HG03175 (cell line): ENCODE measurements around the gene SLC23A3.
A peak's percentile ranks its signal among the peaks of the same experiment; 100 is the strongest.

Experiments used
- ATAC-seq: cut with Tn5 transposase; IDR thresholded peaks from one replicate; pipeline ENCODE4 v1.9.1; 2021; ENCODE audit warnings: mild to moderate bottlenecking, moderate library complexity; ENCODE audit not compliant: unreplicated experiment

Gene SLC23A3, protein sequence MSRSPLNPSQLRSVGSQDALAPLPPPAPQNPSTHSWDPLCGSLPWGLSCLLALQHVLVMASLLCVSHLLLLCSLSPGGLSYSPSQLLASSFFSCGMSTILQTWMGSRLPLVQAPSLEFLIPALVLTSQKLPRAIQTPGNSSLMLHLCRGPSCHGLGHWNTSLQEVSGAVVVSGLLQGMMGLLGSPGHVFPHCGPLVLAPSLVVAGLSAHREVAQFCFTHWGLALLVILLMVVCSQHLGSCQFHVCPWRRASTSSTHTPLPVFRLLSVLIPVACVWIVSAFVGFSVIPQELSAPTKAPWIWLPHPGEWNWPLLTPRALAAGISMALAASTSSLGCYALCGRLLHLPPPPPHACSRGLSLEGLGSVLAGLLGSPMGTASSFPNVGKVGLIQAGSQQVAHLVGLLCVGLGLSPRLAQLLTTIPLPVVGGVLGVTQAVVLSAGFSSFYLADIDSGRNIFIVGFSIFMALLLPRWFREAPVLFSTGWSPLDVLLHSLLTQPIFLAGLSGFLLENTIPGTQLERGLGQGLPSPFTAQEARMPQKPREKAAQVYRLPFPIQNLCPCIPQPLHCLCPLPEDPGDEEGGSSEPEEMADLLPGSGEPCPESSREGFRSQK

DNA sequence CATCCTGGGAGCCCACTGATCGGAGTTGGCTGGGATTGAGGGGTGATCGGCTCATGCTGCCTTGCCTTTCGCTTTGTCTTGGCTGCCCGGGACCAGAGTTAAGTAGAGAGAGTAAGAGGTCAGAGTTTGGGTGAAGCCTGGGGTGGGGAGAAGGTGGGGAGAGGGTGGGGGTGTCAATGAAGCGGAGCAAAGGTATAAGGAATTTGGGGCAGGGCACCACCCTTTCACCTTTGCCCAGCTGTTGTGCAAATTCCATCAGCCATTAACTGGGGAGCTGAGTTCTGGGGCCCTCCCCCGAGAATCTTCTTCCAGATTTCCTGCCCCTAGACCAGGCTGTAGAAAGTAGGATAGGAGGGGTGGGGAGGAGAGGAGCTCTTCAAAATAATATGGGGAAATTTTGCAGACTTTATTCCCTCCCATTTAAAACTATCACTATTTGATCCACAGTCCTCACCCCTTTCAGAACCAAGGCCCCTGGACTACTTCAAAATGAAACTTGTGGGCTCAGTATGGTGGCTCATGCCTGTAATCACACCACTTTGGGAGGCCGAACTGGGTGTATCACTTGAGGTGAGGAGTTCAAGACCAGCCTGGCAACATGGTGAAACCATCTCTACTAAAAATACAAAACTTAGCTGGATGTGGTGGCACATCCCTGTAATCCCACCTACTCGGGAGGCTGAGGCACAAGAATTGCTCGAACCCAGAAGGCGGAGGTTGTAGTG, at the start of gene SLC23A3:
Gene SLC23A3 (minus strand): TSS at position 100 of the 725 bp plus-strand sequence. CDS start 45 bp downstream, at position 55.
- ATAC-seq: no peak

DNA sequence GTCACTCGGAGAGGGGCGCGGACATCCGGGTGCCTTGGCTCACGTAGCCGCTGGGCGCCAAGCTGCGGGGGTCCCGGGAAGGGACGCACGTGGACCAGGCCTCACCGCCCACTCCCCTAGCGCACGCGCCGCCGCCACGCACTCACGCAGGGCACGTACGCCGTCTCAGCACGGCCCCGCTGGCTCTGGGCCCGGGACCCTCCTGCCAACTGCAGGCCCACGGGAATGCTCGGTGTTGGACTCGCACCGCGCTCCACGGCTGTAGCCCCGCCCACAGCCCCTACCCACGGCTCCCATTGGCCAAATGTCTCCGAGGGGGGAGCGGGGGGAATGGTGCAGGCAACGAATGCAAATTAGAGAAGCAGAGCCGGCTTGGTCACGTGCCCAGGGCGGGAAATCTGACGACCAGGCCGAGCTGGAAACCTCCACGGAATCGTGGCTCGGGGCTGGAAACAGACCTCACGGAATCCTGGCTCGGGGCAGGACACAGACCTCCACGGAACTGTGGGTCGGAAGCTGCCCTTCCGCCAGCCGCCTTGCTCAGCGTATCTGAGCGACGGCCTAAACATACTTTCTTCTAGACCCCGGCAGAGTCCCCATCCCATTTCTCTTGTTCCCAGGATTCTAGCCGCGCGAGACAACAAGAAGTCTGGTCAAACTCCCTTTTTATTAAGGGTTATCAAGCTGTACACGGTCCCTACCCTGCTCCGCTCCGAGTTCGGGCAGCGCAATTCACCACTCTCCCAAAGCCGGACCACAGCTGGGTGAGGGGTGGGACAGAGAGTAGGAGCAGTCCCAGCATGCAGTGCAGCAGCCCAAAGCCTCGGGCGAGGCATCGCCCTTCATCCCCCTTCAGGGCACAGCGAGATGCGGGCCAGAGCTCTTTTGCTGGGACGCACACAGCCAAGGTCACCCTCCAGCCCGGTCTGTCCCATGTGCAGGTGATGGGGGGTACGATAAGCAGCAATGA, 49.2 kb upstream of the SLC23A3 start, which contains the start of gene ABCB6:
Gene ABCB6 (minus strand): TSS at position 227 of the 970 bp plus-strand sequence. CDS start 285 bp downstream, outside the sequence.
- peak; percentile 85 for ATAC-seq

DNA sequence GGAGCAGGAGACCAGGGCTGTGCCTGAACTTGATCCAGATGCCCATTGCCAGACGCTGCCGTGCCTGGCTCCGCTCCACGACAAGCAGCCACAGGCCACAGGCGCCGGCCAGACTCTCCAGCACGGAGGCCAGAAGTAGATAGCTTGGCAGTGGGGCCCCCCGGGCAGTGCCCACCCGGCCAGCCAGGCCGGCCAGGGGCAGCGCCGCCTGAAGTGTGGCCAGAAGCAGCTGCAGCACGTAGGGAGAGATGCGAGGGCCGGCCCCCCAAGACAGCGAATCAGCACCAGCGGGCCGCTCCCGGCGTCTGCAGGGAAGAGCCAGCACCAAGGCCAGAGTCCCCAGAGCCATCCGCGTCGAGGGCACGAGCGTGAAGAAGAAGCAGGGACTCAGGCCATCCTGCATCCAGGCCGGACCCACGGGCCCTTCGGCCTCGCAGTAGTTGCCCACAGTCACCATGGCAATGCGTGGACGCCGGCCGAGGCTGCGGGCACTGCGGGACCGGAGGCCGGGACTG, 48.4 kb upstream of the SLC23A3 start:
- peak; percentile 32 for ATAC-seq

DNA sequence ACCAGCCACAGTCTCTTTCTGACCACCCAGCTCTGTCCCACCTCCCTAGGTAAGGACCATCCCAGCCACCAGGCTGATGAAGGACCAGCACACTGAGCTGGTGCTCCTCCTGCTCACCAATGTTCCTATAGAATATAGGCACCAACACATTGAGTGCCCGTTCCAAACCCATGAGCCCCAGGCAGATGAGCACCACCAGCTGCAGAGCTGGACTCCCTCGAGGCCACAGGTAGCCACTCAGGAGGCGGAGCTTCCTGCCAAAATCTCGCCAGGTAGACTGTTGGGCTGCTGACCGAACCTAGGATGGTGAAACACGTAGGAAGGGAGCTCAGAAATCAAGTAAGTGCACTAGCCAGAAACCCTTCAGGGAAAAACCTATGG, 46.7 kb upstream of the SLC23A3 start:
- ATAC-seq: no peak

DNA sequence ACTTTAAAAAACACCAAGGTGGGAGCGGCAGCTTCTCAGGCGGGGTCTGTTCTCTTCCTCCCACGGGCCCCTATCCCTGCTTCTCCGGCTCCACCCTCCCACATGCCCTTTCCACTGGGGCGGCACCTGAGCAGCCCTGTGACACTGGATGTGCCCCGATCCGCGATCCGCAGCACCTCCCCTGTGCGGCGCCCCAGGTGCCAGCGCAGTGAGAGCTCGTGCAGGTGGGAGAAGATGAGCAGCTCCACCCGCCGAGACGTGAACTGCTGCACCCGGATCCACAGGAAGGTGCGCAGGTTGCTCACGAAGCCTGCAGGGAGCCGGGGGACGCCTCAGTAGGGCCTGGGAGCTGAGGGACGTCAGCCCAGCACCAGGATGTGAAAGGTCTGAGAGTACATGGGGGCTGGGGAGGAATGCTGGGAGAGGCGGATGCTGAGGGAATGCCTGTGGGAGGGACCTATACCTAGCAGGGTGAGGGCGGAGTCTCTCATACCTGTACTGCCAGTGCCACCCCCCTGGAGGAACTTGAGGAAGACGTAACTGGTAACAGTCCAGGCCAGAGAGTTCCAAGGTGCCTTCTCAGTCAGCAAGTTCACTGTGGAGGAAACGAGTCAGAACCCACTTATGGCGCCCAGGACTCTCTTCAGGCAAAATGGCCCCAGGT, 46.2 kb upstream of the SLC23A3 start:
- no peak for ATAC-seq

DNA sequence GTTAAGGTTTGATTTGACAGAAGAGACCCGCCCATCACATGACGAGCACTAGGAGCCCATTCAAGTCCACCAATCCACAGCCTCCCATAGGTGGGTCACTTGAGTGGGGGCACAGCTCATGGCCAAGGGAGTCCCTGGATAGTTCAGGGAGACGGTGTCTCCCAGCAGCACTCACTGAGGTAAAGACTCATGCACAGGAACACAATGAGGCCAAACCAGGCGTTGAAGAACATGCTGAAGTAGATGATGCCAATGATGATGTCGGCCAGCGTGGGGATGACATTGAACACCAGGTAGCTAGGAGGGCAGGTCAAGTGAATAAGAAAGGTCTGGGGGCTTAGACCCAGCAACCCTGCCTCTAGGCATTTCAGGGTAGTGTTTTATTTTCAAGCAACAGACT, 45.0 kb upstream of the SLC23A3 start:
- ATAC-seq: no peak

DNA sequence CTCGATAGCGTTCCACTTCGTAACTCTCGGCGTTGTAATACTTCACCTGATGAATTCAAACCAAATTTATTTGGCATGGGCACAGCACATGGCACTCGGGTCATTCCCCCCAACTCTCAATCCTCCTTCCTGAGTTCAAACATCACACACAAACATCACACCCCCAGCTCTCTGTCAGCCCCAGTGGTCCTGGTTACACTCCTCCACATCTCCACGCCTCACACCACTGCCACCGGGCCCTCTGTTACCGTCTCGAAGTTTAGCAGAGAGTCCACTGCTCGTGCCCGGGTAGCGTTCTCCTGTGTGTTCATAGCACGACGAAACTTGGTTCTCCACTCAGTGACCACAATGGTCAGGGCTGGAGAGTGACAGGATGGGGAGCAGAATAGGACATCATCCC, 44.3 kb upstream of the SLC23A3 start:
- ATAC-seq: no peak

DNA sequence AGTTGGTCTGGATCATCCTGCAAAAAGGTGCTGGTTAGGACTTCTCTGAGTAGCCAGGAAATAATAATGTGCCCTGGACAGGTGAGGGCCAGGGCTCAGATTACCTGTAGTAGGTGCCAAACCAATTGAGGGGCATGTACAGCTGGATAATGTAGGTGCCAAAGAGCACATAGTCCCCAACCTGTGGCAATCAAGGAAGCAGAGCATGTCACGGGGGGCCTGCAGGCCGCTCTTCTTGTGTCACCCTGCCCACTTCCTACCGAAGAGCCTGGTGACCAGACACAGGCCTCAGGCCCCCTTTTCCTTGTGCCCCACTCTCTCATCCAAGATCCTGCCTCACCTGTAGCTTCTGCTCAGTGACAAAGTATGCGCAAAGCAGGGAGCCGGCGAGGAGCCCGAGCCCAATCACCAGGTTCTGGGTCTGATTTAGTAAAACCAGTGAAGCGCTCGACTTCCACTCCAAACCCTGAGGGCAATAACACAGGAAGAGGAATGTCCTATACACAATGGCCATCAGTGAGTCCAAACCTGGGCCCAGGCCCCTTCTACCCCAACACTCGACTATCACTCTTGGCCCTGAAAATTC, 43.8 kb upstream of the SLC23A3 start:
- ATAC-seq: no peak

DNA sequence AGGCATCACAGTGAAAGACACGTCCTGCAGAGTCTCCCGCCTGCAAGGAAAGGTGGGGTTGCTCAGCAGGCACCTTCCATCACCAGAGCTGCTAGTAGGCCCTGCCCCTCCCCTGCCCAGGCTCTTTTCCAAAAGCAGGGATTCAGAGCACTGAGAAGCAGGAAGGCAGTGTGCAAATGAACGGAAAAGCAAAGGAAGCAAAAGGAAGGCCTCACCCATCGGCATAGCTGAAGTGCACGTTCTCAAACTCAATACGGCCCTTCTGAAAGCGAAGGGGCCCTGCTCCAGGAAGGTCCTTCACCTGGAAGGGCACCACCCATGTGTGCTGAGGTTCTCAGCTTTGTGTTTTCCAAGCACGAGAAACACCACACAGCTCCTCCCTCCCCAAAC, 43.2 kb upstream of the SLC23A3 start:
- no peak for ATAC-seq

DNA sequence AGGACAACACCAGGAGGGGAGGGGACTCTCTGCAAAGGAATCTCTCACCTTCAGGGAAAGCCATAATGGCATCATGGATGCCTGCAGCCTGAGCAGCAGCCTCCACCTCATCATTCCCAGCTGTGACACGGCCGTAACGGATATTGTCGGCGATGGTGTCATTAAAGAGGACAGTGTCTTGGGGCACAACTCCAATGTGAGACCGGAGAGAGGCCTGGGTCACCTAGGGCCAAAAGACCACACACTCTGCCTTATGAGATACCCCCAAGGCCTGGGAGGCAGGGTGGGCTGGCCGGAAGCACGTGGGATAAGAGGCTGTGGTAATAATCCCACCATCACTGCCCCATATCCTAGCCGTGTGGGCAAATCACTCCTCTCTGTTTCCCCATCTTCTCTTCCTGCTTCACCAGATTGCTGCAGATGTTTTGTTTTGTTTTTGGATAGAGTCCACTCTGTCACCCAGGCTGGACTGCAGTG, 41.1 kb upstream of the SLC23A3 start:
- no peak for ATAC-seq

DNA sequence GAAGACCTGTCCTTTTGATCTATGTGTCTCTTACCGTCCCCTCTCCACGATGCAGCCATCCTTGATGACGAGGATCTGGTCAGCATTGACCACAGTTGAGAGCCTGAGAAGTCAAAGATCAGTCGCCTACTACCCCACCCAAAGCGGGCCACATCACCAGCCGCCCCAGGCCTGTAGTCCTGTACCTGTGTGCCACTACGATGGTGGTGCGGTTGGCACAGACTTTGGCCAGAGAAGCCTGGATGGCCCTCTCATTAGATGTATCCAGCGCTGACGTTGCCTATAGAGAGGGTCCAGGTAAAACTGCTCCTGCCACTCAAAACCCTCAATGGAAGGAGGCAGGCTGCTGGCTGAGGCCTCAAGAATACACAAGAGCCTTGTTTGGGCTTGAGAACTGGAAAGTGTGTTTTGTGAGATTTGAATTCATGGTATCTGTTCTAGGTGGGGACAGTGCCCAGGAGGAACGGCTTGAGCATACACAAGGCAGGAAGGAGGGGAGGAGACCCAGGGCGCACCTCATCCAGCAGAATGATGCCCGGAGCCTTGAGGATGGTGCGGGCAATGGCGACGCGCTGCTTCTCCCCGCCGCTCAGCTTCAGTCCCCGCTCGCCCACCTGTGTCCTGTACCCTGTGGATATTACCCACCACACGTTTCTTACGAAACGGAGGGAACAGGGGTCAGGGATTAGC, 40.5 kb upstream of the SLC23A3 start:
- no peak for ATAC-seq

DNA sequence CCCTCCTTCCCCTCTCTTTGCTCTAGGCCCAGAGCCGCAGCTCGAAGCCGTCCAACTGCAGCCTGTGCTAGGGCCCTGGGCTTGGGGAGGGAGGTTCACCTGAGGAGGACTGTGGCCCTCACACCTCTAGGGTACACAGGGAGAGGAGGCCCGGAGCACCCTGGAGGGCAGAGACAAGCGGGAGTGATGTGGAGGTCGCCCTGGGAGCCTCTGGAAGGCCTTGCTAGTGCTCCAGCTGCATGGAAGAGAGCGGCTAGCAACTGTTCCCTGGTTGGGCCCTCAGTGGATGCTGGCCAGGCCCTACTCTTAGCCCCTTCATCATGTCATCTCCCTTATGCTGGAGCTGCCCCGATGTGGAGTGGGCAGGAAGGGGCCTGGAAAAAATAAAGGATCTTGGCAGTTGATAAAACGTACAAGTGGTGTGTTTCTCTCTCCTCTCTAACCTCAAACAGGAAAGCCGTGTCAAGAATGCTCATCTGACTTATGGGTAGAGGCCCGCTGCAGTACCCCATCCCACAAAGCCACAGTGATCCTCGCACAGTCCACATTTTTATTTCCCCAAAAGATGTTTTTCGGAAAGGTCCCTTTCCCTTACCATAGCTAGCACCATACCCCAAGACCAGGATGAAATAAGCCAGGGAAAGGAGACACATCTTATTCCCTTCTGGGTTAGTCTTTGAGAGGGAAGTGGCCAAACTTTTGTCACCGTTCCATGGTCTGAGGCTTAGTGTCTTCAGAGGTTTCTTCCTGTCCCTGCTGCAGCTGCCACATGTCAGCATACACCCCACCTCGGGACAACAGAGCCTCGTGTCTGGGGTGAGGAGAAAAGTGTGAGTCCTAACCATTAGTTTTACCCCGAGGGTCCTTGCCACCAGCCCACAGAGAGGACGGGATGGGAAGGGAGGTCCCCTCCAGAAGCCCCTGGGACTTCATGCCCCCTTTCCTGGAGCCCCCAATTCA, 39.7 kb upstream of the SLC23A3 start:
- no peak for ATAC-seq

DNA sequence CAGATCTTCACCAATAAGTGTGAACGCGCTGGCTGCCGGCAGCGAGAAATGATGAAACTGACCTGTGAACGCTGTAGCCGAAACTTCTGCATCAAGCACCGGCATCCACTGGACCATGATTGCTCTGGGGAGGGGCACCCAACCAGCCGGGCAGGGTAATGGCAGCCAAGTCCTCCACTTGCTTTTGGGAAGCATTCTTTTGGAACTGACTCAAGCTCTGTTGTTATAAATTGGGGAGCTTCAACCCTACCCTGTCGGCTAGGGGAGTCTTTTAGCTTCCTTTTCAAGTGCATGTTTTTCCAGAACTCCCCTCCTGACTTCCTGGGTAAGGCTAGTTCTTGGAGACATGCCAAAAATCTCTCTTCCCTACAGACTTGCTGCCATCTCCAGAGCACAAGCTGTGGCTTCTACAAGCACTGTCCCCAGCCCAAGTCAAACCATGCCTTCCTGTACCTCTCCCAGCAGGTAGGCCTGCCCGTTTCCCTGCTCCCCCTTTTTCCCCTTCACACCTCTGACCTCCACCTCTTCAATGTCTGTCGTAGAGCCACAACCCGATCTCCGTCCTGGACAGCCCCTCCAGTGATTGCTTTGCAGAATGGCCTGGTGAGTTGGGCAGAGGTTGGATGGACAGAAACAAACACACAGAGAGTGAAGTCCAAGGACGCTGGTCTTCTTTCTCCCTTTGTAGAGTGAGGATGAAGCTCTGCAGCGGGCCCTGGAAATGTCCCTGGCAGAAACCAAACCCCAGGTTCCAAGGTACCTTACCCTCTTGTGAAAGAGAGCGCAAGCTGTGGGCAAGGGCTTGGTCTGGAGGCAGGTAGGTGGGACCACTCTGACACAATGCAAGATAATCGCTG, 38.3 kb upstream of the SLC23A3 start:
- ATAC-seq: no peak

DNA sequence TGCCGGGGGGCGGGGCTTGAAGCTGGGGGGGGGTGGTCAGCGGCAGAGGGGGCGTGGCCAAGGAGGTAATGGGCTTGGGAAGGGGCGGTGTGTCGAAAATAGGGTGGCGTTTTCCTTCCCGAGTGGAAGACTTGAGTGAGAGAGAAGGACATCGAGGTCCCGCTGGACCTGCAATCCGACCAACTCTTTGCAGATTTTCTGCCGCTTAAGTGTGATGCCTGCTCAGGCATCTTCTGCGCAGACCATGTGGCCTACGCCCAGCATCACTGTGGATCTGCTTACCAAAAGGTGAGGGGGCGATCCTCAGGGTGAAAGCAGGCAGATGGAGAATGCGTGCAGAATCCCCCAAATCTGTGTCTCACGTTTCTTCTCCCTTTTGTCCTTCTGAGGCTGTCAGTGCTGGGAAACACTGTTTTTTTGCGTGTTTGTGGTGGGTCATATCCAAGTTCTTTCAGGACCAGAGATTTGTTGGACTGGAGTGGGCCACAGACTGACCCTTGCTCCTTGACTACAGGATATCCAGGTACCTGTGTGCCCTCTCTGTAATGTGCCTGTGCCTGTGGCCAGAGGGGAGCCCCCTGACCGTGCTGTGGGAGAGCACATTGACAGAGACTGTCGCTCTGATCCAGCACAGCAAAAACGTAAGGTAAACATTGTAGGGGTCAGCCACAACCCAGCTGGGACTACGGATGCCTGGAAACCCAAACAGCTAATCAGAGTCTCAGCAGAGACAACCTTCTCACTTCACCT, 37.5 kb upstream of the SLC23A3 start:
- ATAC-seq: no peak

DNA sequence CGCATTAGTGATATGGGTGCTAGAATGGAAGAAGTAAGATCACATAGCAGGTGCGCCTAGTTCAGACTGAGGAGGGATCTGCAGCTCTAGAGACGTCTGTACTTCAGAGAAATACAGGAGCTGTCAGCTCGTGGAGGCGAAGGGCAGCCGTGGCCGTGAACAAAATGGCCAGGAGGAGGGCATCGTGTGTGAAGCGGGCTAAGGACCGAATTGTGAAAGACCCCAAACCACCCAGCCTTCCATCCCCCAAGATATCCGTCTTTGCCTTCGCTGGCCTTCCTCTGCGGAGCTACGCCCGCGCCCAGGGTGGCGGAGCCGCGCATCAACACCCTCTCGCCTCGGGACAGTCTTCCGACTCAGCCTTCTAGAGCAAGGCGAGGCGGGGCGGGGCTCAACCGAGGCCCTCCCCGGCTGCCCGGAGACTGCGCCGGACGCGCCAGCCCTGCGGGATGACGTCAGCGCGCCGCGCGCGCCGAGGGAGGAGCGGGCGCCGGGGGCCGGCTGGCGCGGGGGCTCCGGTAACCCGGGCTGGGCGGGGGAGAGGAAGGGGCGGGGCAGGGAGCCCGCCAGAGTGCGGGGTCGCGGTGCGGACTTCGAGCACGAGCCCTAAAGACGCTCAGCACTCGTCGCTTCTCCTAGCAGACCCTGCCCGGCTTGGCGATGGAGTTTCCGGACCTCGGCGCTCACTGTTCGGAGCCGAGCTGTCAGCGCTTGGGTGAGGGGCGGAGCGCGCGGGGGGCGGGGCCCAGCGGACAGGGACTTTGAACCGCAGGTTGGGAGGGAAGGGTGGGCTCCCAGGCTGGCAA, 36.7 kb upstream of the SLC23A3 start, which contains the start of gene ZFAND2B:
Gene ZFAND2B (plus strand): TSS at position 455 of the 806 bp plus-strand sequence. CDS start 206 bp downstream, at position 661.
- ATAC-seq: peak; percentile 98
